Naive thymus-derived CD4-positive, alpha-beta T cell (primary cell): ENCODE data around the gene NXNL1. TPM values are rescaled to one million over a fixed set of nuclear protein-coding genes. Genes with fewer than 3 reads are reported as not detected.

Experiments
- ATAC-seq: fragments of 150-1000 bp; cut with Tn5 transposase; 2 replicates; pipeline ENCODE4 v1.10.0; 2021; ENCODE audit warnings: mild to moderate bottlenecking, moderate library complexity
- CTCF ChIA-PET: fragments of 350-600 bp; sonication (Branson Sonifier 250); formaldehyde crosslinking; loops from one replicate; lab custom pipeline; 2021; ENCODE audit warnings: antibody characterized with exemption; lab: Charles Lee
- POLR2A ChIA-PET: fragments of 350-600 bp; sonication (Branson Sonifier 250); formaldehyde crosslinking; loops from one replicate; lab custom pipeline; 2021; ENCODE audit warnings: antibody characterized with exemption, inconsistent platforms; lab: Charles Lee
- DNase-seq, 9 donors: peaks; one replicate each; pipeline versions ENCODE4 v3.0.0 to v3.0.0-alpha.2; 2020 to 2022; ENCODE audit warnings: mixed read lengths in 1 of 9
- H3K27ac ChIP-seq: one replicate; pipeline ENCODE4 v1.7.0; 2013; ENCODE audit warnings: mild to moderate bottlenecking, low read depth, low read length, moderate library complexity
- H3K27me3 ChIP-seq, 2 donors: one replicate each; pipeline ENCODE4 v1.7.0; 2013; ENCODE audit warnings: low read length in 2 of 2, mild to moderate bottlenecking in 2 of 2, moderate library complexity in 2 of 2; ENCODE audit not compliant: control insufficient read depth in 2 of 2, insufficient read depth in 2 of 2
- H3K36me3 ChIP-seq, 3 experiments: 1 replicate in 2 of 3; 2 replicates in 1 of 3; pipeline ENCODE4 v1.7.0; 2013; ENCODE audit warnings: low read length in 3 of 3, mild to moderate bottlenecking in 3 of 3, moderate library complexity in 1 of 3; ENCODE audit not compliant: insufficient read depth in 3 of 3, control insufficient read depth in 2 of 3
- H3K4me1 ChIP-seq, 2 donors: one replicate each; pipeline ENCODE4 v1.7.0; 2013; ENCODE audit warnings: low read length in 2 of 2, mild to moderate bottlenecking in 2 of 2, moderate library complexity in 1 of 2; ENCODE audit not compliant: control insufficient read depth in 2 of 2, insufficient read depth in 2 of 2
- H3K4me3 ChIP-seq: 2 replicates; pipeline ENCODE4 v1.7.0; 2013; ENCODE audit warnings: mild to moderate bottlenecking, low read length
- H3K9me3 ChIP-seq, 3 experiments: 1 replicate in 2 of 3; 2 replicates in 1 of 3; pipeline ENCODE4 v1.7.0; 2013; ENCODE audit warnings: low read length in 3 of 3; ENCODE audit not compliant: control insufficient read depth in 2 of 3
- H3K27ac Mint-ChIP-seq, 9 donors: one replicate each; pipeline ENCODE4 v1.8.0; 2020 to 2022; ENCODE audit warnings: mixed read lengths in 9 of 9, mild to moderate bottlenecking in 8 of 9, moderate library complexity in 5 of 9, inconsistent platforms in 2 of 9
- H3K27me3 Mint-ChIP-seq, 5 donors: one replicate each; pipeline ENCODE4 v1.8.0; 2021 to 2022; ENCODE audit warnings: mixed read lengths in 5 of 5, mild to moderate bottlenecking in 1 of 5
- H3K36me3 Mint-ChIP-seq, 5 donors: one replicate each; pipeline ENCODE4 v1.8.0; 2020 to 2022; ENCODE audit warnings: mixed read lengths in 5 of 5, mild to moderate bottlenecking in 3 of 5, inconsistent platforms in 1 of 5
- H3K4me1 Mint-ChIP-seq, 7 donors: one replicate each; pipeline ENCODE4 v1.8.0; 2020 to 2022; ENCODE audit warnings: mixed read lengths in 7 of 7, mild to moderate bottlenecking in 3 of 7, inconsistent platforms in 1 of 7
- H3K4me3 Mint-ChIP-seq, 10 donors: one replicate each; pipeline ENCODE4 v1.8.0; 2020 to 2022; ENCODE audit warnings: mild to moderate bottlenecking in 10 of 10, mixed read lengths in 10 of 10, moderate library complexity in 6 of 10, inconsistent platforms in 2 of 10
- H3K9me3 Mint-ChIP-seq, 11 donors: one replicate each; pipeline ENCODE4 v1.8.0; 2020 to 2022; ENCODE audit warnings: mixed read lengths in 11 of 11, mild to moderate bottlenecking in 4 of 11, inconsistent platforms in 1 of 11, moderate library complexity in 1 of 11
- intact Hi-C, 2 donors: fragments of 100-400 bp; cut with micrococcal nuclease; formaldehyde crosslinking; loops; one replicate each; pipeline ENCODE4 v1.15.1; 2023
- polyA plus RNA-seq, 2 donors: library from polyadenylated mRNA; unstranded; fragments of 300-500 nt; fragmentation: Illumina TruSeq; gene quantifications; one replicate each; pipeline ENCODE4 v1.2.3, GENCODE V29; 2021
- total RNA-seq, 6 experiments: library from RNA in 5 of 6; stranded (reverse) in 5 of 6; gene quantifications; 1 replicate in 5 of 6; 2 replicates in 1 of 6; pipeline ENCODE4 v1.2.3 and lab custom pipeline; 2021 to 2026

The NXNL1 gene
- total and polyA plus RNA-seq, 7 experiments from 2014 or later = not detected

DNA sequence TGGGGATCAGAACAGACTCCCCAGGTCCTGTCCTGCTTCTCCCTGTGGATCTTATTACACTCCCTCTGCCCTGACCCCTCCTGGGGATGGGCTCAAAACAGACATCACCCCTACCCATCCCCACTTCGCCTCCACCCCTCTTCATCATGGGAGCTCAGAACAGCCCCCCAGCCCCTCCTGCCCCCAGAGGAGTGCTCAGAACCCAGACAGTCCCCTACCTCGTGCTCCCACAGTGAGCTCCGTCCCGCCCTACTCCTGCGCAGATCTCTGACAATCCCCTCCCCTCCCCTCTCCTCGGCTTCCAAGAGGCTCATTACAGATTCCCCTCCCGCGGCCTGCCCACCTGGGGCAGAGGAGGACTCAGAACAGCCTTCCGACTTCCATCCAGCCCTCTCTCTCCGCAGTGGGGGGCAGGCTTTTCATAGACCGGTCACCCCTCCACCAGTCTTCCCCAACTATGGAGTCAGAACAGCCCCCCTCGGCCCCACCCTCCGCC, 6.1 kb downstream of the NXNL1 start:
- H3K9me3 ChIP-seq = no peaks in the 10 kb centered on the region
- DNase-seq (no peak), ATAC-seq (no peak)
- no peak overlapping the region for H3K4me3 ChIP-seq
- H3K27me3 ChIP-seq = peaks cover 0 to 3% of the 10 kb centered on the region in 2 donors
- intact Hi-C loops = no loop called here
- no peak overlapping the region for H3K27ac ChIP-seq
- Mint-ChIP-seq H3K27me3 (peaks cover 26 to 60% (median 35%) of the 10 kb centered on the region in 5 donors), H3K27ac (no peak overlapping the region), H3K4me3 (no peak overlapping the region), H3K4me1 (peaks cover 0 to 18% (median 14%) of the 10 kb centered on the region in 7 donors), H3K36me3 (no peaks in the 10 kb centered on the region), H3K9me3 (peaks cover 0 to 3% (median 0%) of the 10 kb centered on the region in 11 donors)
- H3K36me3 ChIP-seq = no peaks in the 10 kb centered on the region
- CTCF ChIA-PET = interaction anchor here (0.7 to 1.2 kb wide), 3 partner anchors 24 to 119 kb away, joined by 3 to 5 read pairs (median 3); no protein-coding TSS in a partner anchor
- POLR2A ChIA-PET = no interaction called here
- H3K4me1 ChIP-seq = no peaks in the 10 kb centered on the region

DNA sequence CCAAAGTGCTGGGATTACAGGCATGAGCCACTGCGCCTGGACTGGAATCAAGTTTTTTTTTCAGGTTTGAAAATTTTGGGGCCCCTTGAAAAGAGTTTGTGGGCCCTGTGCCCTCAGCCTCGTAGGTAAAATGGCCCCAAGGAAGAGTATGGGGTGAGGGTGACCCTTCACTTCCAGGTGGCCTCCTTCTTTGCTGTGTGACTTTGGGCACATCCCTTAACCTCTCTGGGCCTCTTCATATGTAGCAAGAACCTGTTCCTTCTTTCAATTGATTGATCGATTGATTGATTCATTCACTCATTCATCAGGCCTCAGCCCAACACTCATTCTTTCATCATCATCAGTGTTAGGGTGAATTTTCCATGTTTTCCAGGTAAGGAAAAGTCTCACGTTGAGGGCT, 8.9 kb downstream of the NXNL1 start:
- Histone ChIP-seq H3K9me3 (no peaks in the 10 kb centered on the region), H3K4me3 (no peak overlapping the region), H3K36me3 (no peaks in the 10 kb centered on the region), H3K4me1 (no peaks in the 10 kb centered on the region), H3K27ac (no peak overlapping the region), H3K27me3 (peaks cover 0 to 3% of the 10 kb centered on the region in 2 donors)
- ChIA-PET POLR2A (no interaction called here), CTCF (interaction anchor here (1.4 kb wide), 1 partner anchor 14 kb away, joined by 4 read pairs; no protein-coding TSS in a partner anchor)
- Mint-ChIP-seq H3K27me3 (peaks cover 12 to 48% (median 22%) of the 10 kb centered on the region in 5 donors), H3K4me3 (no peak overlapping the region), H3K36me3 (no peaks in the 10 kb centered on the region), H3K27ac (no peak overlapping the region), H3K9me3 (peaks cover 0 to 3% (median 0%) of the 10 kb centered on the region in 11 donors), H3K4me1 (peaks cover 0 to 20% (median 15%) of the 10 kb centered on the region in 7 donors)
- no peak for DNase-seq
- ATAC-seq = no peak
- intact Hi-C loops = loop anchor here in 1 of 2 donors (2.0 kb wide), 1 partner anchor 15 kb away; no protein-coding TSS in a partner anchor

GRCh38 chr19:17450264-17451075, 10.3 kb downstream of the NXNL1 start:
- H3K4me3 Mint-ChIP-seq = peak overlapping the region in 9 of 10 donors; percentile 22 to 71 (median 48)
- H3K27ac Mint-ChIP-seq = peak overlapping the region in 1 of 9 donors; percentile 44
- intact Hi-C loops = no loop called here
- DNase-seq = peak in 1 of 9 donors; percentile 32
- H3K4me1 ChIP-seq = no peaks in the 10 kb centered on the region
- H3K27ac ChIP-seq = no peak overlapping the region
- H3K27me3 Mint-ChIP-seq = peaks cover 5 to 41% (median 16%) of the 10 kb centered on the region in 5 donors
- no peaks in the 10 kb centered on the region for H3K27me3 ChIP-seq
- peaks cover 0 to 3% (median 0%) of the 10 kb centered on the region in 11 donors for H3K9me3 Mint-ChIP-seq
- POLR2A ChIA-PET = interaction anchor here (0.6 kb wide), 1 partner anchor 72 kb away, joined by 7 read pairs; no protein-coding TSS in a partner anchor
- H3K9me3 ChIP-seq = no peaks in the 10 kb centered on the region
- no peak for ATAC-seq
- no peaks in the 10 kb centered on the region for H3K36me3 ChIP-seq
- H3K36me3 Mint-ChIP-seq = no peaks in the 10 kb centered on the region
- no peak overlapping the region for H3K4me3 ChIP-seq
- CTCF ChIA-PET = interaction anchor here (0.6 to 1.4 kb wide), 3 partner anchors 15 to 106 kb away, joined by 3 to 4 read pairs (median 4); no protein-coding TSS in a partner anchor
- H3K4me1 Mint-ChIP-seq = peaks cover 0 to 20% (median 13%) of the 10 kb centered on the region in 7 donors

DNA sequence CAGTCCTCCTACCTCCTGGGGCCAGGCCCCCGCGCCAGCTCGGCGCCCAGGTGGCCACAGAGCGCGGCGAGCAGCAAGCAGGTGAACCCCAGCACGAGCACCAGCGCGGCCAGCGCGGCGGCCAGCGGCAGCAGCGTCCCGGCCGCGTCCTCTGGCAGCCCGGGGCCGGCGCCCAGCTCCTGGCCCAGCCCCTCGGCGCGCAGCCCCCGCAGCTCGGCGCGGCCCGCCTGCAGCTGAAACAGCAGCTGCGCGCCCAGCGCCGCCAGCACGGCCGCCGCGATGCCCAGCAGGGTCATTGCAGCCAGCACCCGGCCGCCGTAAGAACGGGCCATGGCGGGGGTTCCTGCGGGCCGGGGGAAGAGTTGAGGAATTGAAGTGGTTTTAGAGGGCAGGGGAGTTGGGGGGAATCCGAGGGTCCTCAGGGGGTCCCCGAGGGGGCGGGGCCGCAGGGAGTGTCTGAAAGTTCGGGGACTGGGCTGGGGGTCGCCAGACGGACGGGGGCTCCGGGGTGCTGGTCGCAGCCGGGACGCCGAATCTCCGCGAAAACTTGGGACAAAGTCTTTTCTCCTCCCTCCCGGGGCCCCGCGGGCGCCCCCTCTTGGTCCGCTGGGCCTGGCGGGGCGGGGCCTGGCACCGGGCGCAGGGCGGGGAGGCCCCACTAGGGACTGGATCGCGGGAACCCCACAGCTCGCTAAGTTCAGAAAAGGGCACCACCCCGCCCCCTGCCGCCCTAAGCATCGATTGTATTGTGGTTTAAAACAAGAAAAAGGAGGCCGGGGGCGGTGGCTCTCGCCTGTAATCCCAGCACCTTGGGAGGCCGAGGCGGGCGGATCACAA, 12.4 kb downstream of the NXNL1 start, which contains the start of gene TMEM221:
TMEM221 (minus strand) TSS at position 538 of the 837 bp plus-strand sequence; CDS start at position 332, 206 bp downstream.
- no peak within 1 kb of the TSS for H3K27ac Mint-ChIP-seq
- no peak within 1 kb of the TSS for H3K27ac ChIP-seq
- H3K4me3 ChIP-seq = peak within 1 kb of the TSS; percentile 39
- peak within 1 kb of the TSS in 9 of 10 donors; percentile 16 to 68 (median 58) for H3K4me3 Mint-ChIP-seq
- no peaks in the 10 kb centered on the region for H3K4me1 ChIP-seq
- peak; percentile 89 for ATAC-seq
- ChIA-PET POLR2A (no interaction called here), CTCF (interaction anchor here (1.0 kb wide), 1 partner anchor 55 kb away, joined by 3 read pairs; the partner anchor contains the start of gene CCDC194)
- H3K9me3 Mint-ChIP-seq = peaks cover 0 to 3% (median 0%) of the 10 kb centered on the region in 11 donors
- H3K36me3 ChIP-seq = no peaks in the 10 kb centered on the region
- H3K4me1 Mint-ChIP-seq = peaks cover 0 to 16% (median 10%) of the 10 kb centered on the region in 7 donors
- intact Hi-C loops = loop anchor here in 1 of 2 donors (1.0 kb wide), 1 partner anchor 53 kb away; no protein-coding TSS in a partner anchor
- DNase-seq = peak; percentile 37 to 67 (median 50)
- peaks cover 2 to 26% (median 8%) of the 10 kb centered on the region in 5 donors for H3K27me3 Mint-ChIP-seq
- H3K27me3 ChIP-seq = no peaks in the 10 kb centered on the region
- no peaks in the 10 kb centered on the region for H3K9me3 ChIP-seq
- no peaks in the 10 kb centered on the region for H3K36me3 Mint-ChIP-seq

DNA sequence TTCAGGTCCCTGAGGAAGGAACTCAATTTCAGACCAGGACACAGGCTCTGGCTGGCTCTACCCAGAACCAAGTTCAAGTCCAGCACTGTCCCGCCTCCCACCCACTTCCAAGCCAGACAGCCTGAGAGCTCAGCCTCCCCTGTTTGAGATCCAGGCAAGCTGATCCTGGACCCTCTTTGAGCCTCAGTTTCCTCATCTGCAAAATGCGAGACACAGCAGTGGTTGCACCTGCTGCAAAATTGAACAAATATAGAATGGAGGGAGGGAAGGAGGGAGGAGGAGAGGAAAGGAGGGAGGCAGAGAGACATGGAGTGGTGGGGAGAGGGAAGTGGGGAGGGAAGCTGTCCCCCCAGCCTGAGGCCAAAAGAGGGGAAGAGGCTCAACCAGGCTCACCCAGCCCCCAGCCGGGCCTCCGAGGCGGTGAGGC, 13.0 kb downstream of the NXNL1 start:
- DNase-seq = no peak
- POLR2A ChIA-PET = no interaction called here
- Mint-ChIP-seq H3K27ac (no peak overlapping the region), H3K4me1 (peaks cover 0 to 15% (median 9%) of the 10 kb centered on the region in 7 donors), H3K4me3 (peak overlapping the region in 8 of 10 donors; percentile 16 to 64 (median 52)), H3K36me3 (no peaks in the 10 kb centered on the region), H3K9me3 (peaks cover 0 to 3% (median 0%) of the 10 kb centered on the region in 11 donors), H3K27me3 (peaks cover 0 to 24% (median 7%) of the 10 kb centered on the region in 5 donors)
- no peak for ATAC-seq
- Histone ChIP-seq H3K9me3 (no peaks in the 10 kb centered on the region), H3K27me3 (no peaks in the 10 kb centered on the region), H3K4me1 (no peaks in the 10 kb centered on the region), H3K36me3 (no peaks in the 10 kb centered on the region), H3K4me3 (no peak overlapping the region), H3K27ac (no peak overlapping the region)
- intact Hi-C loops = loop anchor here in 1 of 2 donors (1.0 kb wide), 1 partner anchor 52 kb away; no protein-coding TSS in a partner anchor
- CTCF ChIA-PET = interaction anchor here (1.0 kb wide), 1 partner anchor 54 kb away, joined by 3 read pairs; the partner anchor contains the start of gene CCDC194
